GM19468 (cell line): ENCODE results near the gene ZNF808.
"Not testable (repeated sequence)": the region's sequence is repeated elsewhere in the genome, so short reads cannot be mapped to it uniquely, and the experiment has no call there.

Experiments
- ATAC-seq: cut with Tn5 transposase; IDR thresholded peaks from one replicate; pipeline ENCODE4 v1.9.1; 2021; ENCODE audit warnings: mild to moderate bottlenecking, moderate library complexity, moderate number of reproducible peaks; ENCODE audit not compliant: unreplicated experiment; ENCODE audit errors: extremely low read depth

The ZNF808 gene

GRCh38 chr19:52585604-52586003, 58.1 kb downstream of the ZNF808 start:
- ATAC-seq: no peak

DNA sequence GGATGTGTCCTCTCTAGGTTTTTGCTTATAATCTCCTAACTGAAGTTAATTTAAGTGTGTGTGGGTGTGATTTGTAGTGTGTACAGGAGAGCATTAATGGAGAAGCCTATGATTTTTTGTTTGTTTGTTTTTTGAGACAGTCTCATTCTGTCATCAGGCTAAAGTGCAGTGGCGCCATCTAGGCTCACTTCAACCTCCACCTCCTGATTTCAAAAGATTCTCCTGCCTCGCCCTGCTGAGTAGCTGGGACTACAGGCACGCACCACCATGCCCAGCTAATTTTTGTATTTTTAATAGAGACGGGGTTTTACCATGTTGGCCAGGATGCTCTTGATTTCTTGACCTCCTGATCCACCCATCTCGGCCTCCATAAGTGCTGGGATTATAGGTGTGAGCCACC, 63.3 kb downstream of the ZNF808 start:
- no peak for ATAC-seq

DNA sequence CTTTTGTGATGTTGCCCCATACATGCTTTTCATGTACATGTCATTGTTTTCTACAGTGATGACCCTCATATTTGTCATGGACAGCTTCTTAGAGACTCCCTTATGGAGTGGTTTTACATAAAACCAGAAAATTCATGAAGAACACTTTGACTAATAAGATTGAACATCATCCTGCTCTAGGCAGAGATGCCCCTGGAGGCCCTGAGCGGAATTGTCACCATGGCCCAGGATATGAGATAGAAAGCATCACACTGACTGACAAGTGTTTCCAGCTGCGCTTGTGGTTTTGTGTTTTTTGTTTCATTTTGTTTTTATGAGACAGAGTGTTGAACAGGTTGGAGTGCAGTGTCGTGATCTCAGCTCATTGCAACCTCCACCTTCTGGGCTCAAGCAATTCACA, 64.8 kb downstream of the ZNF808 start:
- no peak for ATAC-seq

DNA sequence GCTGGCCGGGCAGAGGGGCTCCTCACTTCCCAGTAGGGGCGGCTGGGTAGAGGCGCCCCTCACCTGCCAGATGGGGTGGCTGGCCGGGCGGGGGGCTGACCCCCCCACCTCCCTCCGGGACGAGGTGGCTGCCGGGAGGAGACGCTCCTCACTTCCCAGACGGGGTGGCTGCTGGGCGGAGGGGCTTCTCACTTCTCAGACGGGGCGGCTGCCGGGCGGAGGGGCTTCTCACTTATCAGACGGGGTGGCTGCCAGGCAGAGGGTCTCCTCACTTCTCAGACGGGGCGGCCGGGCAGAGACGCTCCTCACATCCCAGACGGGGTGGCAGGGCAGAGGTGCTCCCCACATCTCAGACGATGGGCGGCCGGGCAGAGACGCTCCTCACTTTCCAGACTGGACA, 66.0 kb downstream of the ZNF808 start:
- not testable (repeated sequence) for ATAC-seq

GRCh38 chr19:52599241-52599640, 71.8 kb downstream of the ZNF808 start:
- no peak for ATAC-seq

- ATAC-seq: no peak
These were observed 73.2 kb downstream of the ZNF808 start for GRCh38 chr19:52600639-52601024.

GRCh38 chr19:52601025-52601973, 73.8 kb downstream of the ZNF808 start:
- no peak for ATAC-seq

DNA sequence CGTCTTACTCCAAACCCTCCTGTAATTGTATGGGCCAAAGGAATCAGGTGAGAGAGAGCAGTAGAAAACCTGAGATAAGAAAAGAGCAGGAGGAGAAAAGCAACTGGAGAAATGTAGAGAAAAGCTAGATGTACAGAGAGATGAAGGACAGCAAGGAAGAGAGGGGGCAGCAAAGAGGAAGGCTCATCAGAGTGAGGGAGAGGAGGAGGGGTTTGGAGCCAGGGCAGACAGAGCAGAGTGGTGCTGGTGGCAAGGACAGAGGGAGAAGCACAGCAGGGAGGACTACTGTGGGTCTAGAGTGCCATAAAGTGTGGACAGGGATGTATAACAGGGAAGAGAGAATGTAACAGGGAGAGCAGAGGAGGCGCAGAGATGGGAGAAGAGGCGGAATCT, 74.5 kb downstream of the ZNF808 start:
- ATAC-seq: not testable (repeated sequence)

GRCh38 chr19:52602941-52603340, 75.5 kb downstream of the ZNF808 start:
- no peak for ATAC-seq

GRCh38 chr19:52603558-52604207, 76.2 kb downstream of the ZNF808 start:
- no peak for ATAC-seq
